SKM-1 (cell line): ENCODE data around the gene HSF2.

ENCODE experiments used
- DNase-seq: peaks from one replicate; lab custom pipeline; 2025; ENCODE audit not compliant: unreplicated experiment; lab: John Stamatoyannopoulos, UW

Gene HSF2

GRCh38 chr6:122394016-122394415 lies 5.4 kb upstream of the HSF2 start:
- no peak for DNase-seq

DNA sequence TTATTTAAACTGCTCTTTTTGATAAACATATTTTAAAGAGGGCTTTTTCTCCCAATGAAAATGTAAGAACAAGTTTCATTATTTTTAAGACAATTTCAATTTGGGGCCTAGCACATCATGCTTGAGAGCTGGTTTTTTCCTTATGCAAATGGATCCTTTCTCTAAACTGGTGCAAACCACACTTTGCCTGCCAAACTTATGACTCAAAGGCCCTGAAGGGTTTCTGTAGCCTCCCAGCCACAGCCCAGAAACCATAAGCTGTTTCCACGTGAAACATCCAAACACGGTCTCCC lies 451 bp upstream of the HSF2 start:
- DNase-seq: no peak

GRCh38 chr6:122400121-122400450 lies 634 bp downstream of the HSF2 start:
- no peak for DNase-seq

- no peak for DNase-seq
These were observed 1.1 kb downstream of the HSF2 start for GRCh38 chr6:122400462-122401089.

- no peak for DNase-seq
These were observed 1.7 kb downstream of the HSF2 start for GRCh38 chr6:122401104-122401503.

DNA sequence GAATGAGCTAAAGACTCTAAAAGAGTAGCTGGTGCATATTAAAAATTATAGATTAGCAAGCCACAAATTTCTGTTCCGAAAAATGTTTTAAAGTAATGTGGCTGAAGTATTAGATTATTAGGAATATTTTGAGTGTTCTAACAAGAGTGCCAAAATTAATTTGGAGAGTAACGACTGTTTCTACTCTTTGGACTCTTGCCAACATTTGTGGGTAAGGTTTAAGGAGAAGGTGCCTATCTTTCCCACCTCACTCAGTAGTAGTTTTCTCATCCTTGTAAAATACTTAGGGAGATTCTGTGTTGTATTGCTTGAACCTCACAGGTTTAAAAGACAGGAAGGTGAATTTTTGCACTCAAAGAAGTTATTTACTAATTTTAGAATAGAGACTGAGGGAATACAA lies 5.0 kb downstream of the HSF2 start:
- DNase-seq: no peak

GRCh38 chr6:122405417-122405816 lies 6.0 kb downstream of the HSF2 start:
- no peak for DNase-seq

DNA sequence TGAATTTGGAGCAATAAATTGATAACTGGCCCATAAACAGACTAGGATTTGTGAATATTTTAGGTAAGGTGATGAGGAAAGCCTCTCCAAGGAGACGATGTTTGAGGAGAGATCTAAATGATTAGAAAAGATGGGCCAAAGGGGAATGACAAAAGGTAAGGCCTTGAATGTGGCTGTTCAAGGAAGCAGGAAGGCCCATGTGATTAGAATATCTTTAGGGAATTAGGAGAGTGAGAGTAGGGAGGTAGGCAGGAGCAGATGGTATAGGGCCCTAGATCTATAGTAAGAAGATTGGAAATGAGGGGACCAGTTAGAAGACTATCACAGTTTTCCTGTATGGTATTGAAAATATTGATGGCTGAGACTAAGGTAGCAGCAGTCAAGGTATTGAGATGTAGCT lies 6.7 kb downstream of the HSF2 start:
- no peak for DNase-seq

DNA sequence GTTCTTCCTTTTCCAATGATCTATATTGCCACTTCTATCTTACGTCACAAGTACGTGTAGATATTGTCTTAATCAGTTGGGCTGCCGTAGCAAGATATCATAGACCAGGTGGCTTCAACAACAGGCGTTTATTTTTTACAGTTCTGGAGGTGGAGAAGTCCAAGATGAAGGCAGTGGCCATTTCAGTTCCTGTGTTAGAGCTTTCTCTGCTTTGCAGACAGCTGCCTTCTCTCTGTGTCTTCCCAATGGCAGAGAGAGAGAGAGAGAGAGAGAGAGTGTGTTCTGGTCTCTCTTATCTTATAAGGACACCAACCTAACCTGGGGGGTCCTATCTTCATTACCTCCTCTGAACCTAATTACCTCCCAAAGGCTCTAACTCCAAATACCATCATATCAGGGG lies 8.3 kb downstream of the HSF2 start:
- DNase-seq: no peak

DNA sequence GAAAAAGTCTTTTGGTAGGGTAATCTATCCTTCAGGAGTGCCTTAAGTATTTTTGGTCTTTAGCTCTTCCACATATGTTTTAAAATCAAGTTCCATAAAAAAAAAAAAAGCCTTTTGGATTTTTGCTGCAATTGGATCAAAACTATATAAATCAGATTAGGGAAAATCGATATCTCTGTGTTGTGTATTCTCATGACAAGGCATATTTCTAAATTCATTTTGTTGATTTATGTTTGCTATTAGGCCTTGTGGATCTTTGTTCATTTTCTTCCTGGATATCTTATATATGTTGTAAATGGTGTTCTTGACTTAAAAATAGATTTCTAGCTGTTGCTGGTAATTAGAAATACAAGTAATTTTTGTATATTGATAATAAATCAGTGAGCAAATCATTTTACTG lies 8.8 kb downstream of the HSF2 start:
- DNase-seq: no peak

- DNase-seq: no peak
These were observed 9.4 kb downstream of the HSF2 start for GRCh38 chr6:122408702-122409458.

GRCh38 chr6:122412001-122412400 lies 12.5 kb downstream of the HSF2 start:
- DNase-seq: no peak

GRCh38 chr6:122416825-122417224 lies 17.4 kb downstream of the HSF2 start:
- no peak for DNase-seq

DNA sequence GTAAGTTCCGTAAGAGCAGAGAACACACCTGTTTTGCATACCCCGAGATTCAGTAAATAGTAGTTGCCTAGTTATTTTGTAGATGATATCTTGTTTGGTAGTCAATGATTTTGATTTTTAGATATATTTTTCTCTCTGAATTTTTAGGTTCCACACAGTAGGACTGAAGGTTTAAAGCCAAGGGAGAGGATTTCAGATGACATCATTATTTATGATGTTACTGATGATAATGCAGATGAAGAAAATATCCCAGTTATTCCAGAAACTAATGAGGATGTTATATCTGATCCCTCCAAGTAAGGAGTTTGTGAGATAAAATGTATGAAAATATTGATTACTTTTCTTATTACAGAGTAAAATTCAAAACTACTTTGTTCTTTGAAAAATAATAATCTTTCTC lies 22.6 kb downstream of the HSF2 start:
- no peak for DNase-seq

GRCh38 chr6:122422614-122423267 lies 23.3 kb downstream of the HSF2 start:
- no peak for DNase-seq

GRCh38 chr6:122423734-122424133 lies 24.3 kb downstream of the HSF2 start:
- no peak for DNase-seq

GRCh38 chr6:122426597-122426996 lies 27.1 kb downstream of the HSF2 start:
- DNase-seq: no peak

DNA sequence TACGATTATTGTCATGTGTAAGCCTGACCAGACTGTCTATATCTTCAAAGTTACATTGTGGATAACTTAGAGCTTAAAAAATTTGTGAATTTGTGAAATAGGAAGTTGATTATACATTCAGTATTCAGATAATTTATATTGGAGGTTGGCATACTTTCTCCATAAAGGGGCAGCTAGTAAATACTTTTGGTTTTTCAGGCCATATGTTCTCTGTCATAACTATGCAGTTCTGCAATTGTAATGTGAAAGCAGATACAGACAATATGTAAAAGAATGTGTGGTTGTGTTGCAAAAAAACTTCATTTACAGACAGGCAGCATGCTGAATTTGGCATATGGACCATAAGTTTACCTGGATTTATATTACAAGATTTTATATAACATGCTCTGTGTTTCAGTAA lies 29.3 kb downstream of the HSF2 start:
- DNase-seq: no peak

- DNase-seq: no peak
These were observed 29.9 kb downstream of the HSF2 start for GRCh38 chr6:122429323-122429722.

DNA sequence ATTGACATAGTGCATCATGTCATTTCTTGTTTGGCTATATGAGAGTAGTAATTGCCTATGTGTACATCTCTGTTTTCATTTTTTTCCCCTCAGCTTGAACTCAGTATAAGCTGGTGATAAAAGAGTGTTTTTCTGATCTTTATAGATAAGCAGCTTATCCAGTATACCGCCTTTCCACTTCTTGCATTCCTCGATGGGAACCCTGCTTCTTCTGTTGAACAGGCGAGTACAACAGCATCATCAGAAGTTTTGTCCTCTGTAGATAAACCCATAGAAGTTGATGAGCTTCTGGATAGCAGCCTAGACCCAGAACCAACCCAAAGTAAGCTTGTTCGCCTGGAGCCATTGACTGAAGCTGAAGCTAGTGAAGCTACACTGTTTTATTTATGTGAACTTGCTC lies 32.3 kb downstream of the HSF2 start:
- no peak for DNase-seq

- DNase-seq: no peak
These were observed 33.4 kb downstream of the HSF2 start for GRCh38 chr6:122432816-122433215.

DNA sequence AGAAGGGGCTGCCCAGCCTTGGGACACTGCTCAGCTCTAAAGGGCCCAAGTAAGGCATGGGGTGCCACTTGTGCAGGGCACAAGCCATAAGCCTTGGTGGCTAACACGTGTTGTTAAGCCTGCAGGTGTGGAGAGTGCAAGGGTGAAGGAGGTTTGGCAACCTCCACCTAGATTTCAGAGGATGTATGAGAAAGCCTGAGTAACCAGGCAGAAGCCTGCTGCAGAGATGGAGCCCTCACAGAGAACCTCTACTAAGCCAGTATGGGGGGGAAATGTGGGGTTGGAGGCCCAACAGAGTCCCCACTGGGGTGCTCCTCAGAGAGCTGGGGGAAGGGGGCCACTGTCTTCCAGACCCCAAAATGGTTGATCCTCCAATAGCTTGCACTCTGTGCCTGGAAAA lies 39.5 kb downstream of the HSF2 start:
- no peak for DNase-seq

DNA sequence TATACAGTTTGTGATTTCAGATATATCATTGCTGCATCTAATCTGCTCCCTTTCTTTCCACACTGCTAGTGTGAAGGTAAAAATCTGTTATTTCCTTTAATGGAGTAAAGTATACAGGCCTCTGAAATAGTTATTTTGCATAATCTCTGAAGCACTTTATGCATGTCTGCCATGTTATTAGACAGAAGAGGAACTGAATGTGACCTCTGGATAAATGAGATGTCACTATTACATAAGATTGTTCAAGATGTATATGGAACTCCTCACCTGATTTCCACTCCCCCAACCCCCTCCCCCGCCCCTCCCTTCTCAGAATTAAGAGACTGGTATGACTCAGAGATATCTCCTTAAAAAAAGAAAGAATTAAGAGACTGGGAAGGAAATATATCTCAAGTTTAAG lies 45.8 kb downstream of the HSF2 start:
- DNase-seq: no peak
